Adrenal gland (tissue), 12 donors: Measurements from ENCODE around the gene DPH7. TPM values are rescaled to one million over a fixed set of nuclear protein-coding genes. Genes with fewer than 3 reads are reported as not detected.

Experiments used
- DNase-seq, 7 donors: peaks; one replicate each; pipeline ENCODE4 v3.0.0-alpha.2; 2019 to 2020
- H3K27ac ChIP-seq, 5 donors: fragments of 200-600 bp; sonication (generic) in 4 of 5; 1 replicate in 3 of 5; 2 replicates in 2 of 5; pipeline versions ENCODE4 v1.5.1 to v1.8.0; 2016 to 2020; ENCODE audit warnings: mild to moderate bottlenecking in 1 of 5
- H3K27me3 ChIP-seq: fragments of 200-600 bp; 2 replicates; pipeline ENCODE4 v1.8.0; 2021
- H3K36me3 ChIP-seq, 2 donors: fragments of 200-600 bp; replicated peaks in 1 of 2; 1 replicate in 1 of 2; 2 replicates in 1 of 2; pipeline versions ENCODE4 v1.5.1 to v1.8.0; 2018 to 2022
- H3K4me1 ChIP-seq, 2 donors: fragments of 200-600 bp; replicated peaks in 1 of 2; 1 replicate in 1 of 2; 2 replicates in 1 of 2; pipeline versions ENCODE4 v1.5.1 to v1.8.0; 2018 to 2021
- H3K4me3 ChIP-seq, 4 donors: fragments of 200-600 bp; sonication (generic) in 3 of 4; one replicate each; pipeline ENCODE4 v1.5.1; 2016 to 2018
- H3K9me3 ChIP-seq, 3 donors: fragments of 200-600 bp; sonication (generic) in 1 of 3; replicated peaks in 1 of 3; 1 replicate in 2 of 3; 2 replicates in 1 of 3; pipeline versions ENCODE4 v1.5.1 to v1.8.0; 2016 to 2021
- POLR2A ChIP-seq, 2 donors: fragments of 450-650 bp; IDR thresholded peaks; one replicate each; pipeline ENCODE4 v1.6.1; 2017; ENCODE audit warnings: antibody characterized with exemption in 2 of 2, mild to moderate bottlenecking in 2 of 2, moderate library complexity in 1 of 2
- WGBS, 4 donors: extraction: QIAGEN DNeasy Blood & Tissue Kit in 2 of 4; methylation state at CpG; one replicate each; pipeline versions ENCODE4 v1.1.5 to v1.1.7; 2013 to 2017; 5-methylcytosine and 5-hydroxymethylcytosine counted together
- intact Hi-C, 2 donors: fragments of 100-400 bp; cut with DNase I; formaldehyde crosslinking; loops; one replicate each; pipeline versions ENCODE4 v1.14.1 to v1.15.0; 2022 to 2023
- polyA plus RNA-seq, 3 donors: library from polyadenylated mRNA; stranded (reverse); fragments of 200-250 nt in 2 of 3; fragments of 350-450 nt in 1 of 3; fragmentation: Illumina TruSeq in 1 of 3; extraction: RNeasy Lipid Tissue Mini Kit (QIAGEN cat#74804) in 1 of 3; gene quantifications; one replicate each; pipeline ENCODE4 v1.2.3, GENCODE V29; 2013 to 2014
- total RNA-seq, 9 donors: library from RNA; depleted of rRNA in 4 of 9; stranded (reverse); fragments of >200 nt in 4 of 9; fragments of 120-200 nt in 1 of 9; fragmentation: NEBNext Ultra II Directional in 1 of 9; extraction: Animal tissue kit (Norgen Biotek cat#: 25700) in 1 of 9; gene quantifications; one replicate each; pipeline versions ENCODE4 v1.1.0 to v1.2.4, GENCODE V29; 2013 to 2023
- TF ChIP-seq, protein P1 (sequence below), 6 experiments: fragments of 450-650 bp in 4 of 6; fragments of 200-600 bp in 2 of 6; sonication (generic) in 1 of 6; IDR thresholded peaks; 1 replicate in 5 of 6; 2 replicates in 1 of 6; pipeline versions ENCODE4 v1.5.1 to v1.8.0; 2016 to 2021; ENCODE audit warnings: antibody characterized with exemption in 6 of 6, mild to moderate bottlenecking in 2 of 6, moderate library complexity in 1 of 6
- donor health status: healthy with polysubstance abuse.
- donor health status: Bipolar disorder and iron deficiency.
- donor health status: DM: yes; HTN: yes; CAD: no.
- donor health status: DM: no; HTN: no; CAD: no.
- donor health status: DM: no; HTN: no; CAD: no.
- donor health status: DM: yes; HTN: yes; CAD: no.

Gene DPH7
- total and polyA plus RNA-seq, 12 donors = 17.2 to 88.3 (median 28.9) TPM

GRCh38 chr9:137606005-137606621 is 27.4 kb upstream of the DPH7 start:
- WGBS, 4 donors = 0 to 5% (median 2%) methylated on average over 3 to 57 of the region's 57 CpGs
- Histone ChIP-seq H3K4me3 (peak overlapping the region; percentile 40 to 98 (median 74)), H3K9me3 (no peaks in the 10 kb centered on the region), H3K36me3 (no peaks in the 10 kb centered on the region), H3K4me1 (peaks cover 14 to 15% of the 10 kb centered on the region in 2 donors), H3K27me3 (no peaks in the 10 kb centered on the region), H3K27ac (peak overlapping the region in 4 of 5 donors; percentile 68 to 93 (median 75))
- peak in 6 of 7 donors; percentile 48 to 67 (median 56) for DNase-seq
- intact Hi-C loops = no loop called here
- no peak for TF ChIP-seq POLR2A (IDR thresholded peaks at IDR 0.05)
- TF ChIP-seq, protein P1, sequence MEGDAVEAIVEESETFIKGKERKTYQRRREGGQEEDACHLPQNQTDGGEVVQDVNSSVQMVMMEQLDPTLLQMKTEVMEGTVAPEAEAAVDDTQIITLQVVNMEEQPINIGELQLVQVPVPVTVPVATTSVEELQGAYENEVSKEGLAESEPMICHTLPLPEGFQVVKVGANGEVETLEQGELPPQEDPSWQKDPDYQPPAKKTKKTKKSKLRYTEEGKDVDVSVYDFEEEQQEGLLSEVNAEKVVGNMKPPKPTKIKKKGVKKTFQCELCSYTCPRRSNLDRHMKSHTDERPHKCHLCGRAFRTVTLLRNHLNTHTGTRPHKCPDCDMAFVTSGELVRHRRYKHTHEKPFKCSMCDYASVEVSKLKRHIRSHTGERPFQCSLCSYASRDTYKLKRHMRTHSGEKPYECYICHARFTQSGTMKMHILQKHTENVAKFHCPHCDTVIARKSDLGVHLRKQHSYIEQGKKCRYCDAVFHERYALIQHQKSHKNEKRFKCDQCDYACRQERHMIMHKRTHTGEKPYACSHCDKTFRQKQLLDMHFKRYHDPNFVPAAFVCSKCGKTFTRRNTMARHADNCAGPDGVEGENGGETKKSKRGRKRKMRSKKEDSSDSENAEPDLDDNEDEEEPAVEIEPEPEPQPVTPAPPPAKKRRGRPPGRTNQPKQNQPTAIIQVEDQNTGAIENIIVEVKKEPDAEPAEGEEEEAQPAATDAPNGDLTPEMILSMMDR (IDR thresholded peaks at IDR 0.05) = no peak

GRCh38 chr9:137605121-137606004 is 26.6 kb upstream of the DPH7 start, which contains the start of gene ARRDC1:
Gene ARRDC1 (plus strand): TSS chr9:137605686. CDS start chr9:137605718, 32 bp downstream.
- H3K9me3 ChIP-seq = no peaks in the 10 kb centered on the region
- H3K27me3 ChIP-seq = no peaks in the 10 kb centered on the region
- no peaks in the 10 kb centered on the region for H3K36me3 ChIP-seq
- intact Hi-C loops = no loop called here
- DNase-seq = peak; percentile 94 to 97 (median 96)
- WGBS, 4 donors = 0 to 1% (median 1%) methylated on average over 8 to 104 of the region's 111 CpGs; no CpG with 5 or more reads in 1 of the 4 donors
- TF ChIP-seq, protein P1 (IDR thresholded peaks at IDR 0.05) = no peak
- TF ChIP-seq POLR2A (IDR thresholded peaks at IDR 0.05) = peak; percentile 65 to 70
- H3K4me1 ChIP-seq = peaks cover 14 to 15% of the 10 kb centered on the region in 2 donors
- H3K4me3 ChIP-seq = peak within 1 kb of the TSS; percentile 40 to 98 (median 74)
- H3K27ac ChIP-seq = peak within 1 kb of the TSS in 4 of 5 donors; percentile 68 to 93 (median 75)

DNA sequence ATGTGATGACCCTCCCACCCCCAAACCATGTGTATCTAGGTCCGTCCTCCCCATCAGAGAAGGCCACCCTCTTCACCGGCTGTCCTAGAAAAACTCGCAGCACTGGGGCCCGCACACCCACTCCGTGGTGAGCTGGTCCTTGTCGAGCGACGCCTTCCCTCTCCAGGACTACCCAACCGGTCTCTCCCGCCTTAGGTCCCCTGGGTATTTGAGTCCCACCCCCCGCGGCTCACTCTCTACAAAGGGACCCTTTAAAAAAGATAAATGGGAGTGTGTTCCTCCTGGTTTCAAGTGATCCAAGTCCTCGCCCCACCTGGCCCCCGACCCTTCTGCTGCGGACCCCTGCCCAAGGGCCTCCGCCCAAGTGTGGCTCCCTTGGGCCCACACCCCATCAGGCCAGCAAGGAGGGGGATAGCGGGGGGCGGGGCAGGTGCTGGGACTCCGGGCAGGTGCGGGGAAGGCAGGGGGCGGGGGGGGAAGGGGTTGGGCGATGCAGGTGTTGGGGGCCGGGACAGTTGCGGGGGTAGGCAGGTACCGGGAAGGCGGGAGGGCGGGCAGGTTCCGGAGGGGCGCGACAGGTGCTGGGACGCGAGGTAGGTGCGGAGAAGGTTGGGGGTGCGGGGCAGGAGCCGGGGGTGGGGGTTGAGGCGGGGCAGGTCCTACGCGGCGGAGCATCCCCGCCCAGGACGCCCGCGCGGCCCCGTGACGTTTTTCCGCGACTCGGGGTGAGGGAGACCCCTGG is 25.8 kb upstream of the DPH7 start:
- TF ChIP-seq, protein P1 (IDR thresholded peaks at IDR 0.05) = no peak
- TF ChIP-seq POLR2A (IDR thresholded peaks at IDR 0.05) = no peak
- Histone ChIP-seq H3K36me3 (no peaks in the 10 kb centered on the region), H3K27ac (peak overlapping the region in 2 of 5 donors; percentile 59 to 85), H3K4me1 (peaks cover 14 to 15% of the 10 kb centered on the region in 2 donors), H3K9me3 (no peaks in the 10 kb centered on the region), H3K4me3 (peak overlapping the region in 2 of 4 donors; percentile 37 to 77), H3K27me3 (no peaks in the 10 kb centered on the region)
- peak in 3 of 7 donors; percentile 44 to 59 (median 45) for DNase-seq
- intact Hi-C loops = no loop called here
- 17 to 51% (median 29%) methylated on average over 10 to 44 of the region's 49 CpGs for WGBS, 4 donors
